HEK293 (cell line): ENCODE data around the gene METTL24.
"Not testable (repeated sequence)": the region's sequence is repeated elsewhere in the genome, so short reads cannot be mapped to it uniquely, and the experiment has no call there.

ENCODE experiments used
- ATF2 ChIP-seq: fragments of 450-650 bp; formaldehyde crosslinking; IDR thresholded peaks from 2 replicates; pipeline ENCODE4 v1.5.1; 2016; ENCODE audit warnings: missing biosample characterization, missing genetic modification characterization, low read depth
- CTCF ChIP-seq: fragments of 450-650 bp; formaldehyde crosslinking; IDR thresholded peaks from 2 replicates; pipeline ENCODE4 v1.5.1; 2016; ENCODE audit warnings: missing biosample characterization, missing genetic modification characterization
- PBX3 ChIP-seq: sonication (generic); formaldehyde crosslinking; IDR thresholded peaks from 2 replicates; pipeline ENCODE4 v1.8.1; 2022; ENCODE audit warnings: mild to moderate bottlenecking, moderate library complexity, missing genetic modification reagents
- SCRT2 ChIP-seq: fragments of 450-650 bp; formaldehyde crosslinking; IDR thresholded peaks from 2 replicates; pipeline ENCODE4 v1.5.1; 2016; ENCODE audit warnings: missing biosample characterization, missing genetic modification characterization
- SETDB1 ChIP-seq: IDR thresholded peaks from one replicate; pipeline ENCODE4 v1.6.1; 2017; ENCODE audit warnings: mild to moderate bottlenecking, low read length, moderate library complexity, mixed read lengths; ENCODE audit not compliant: insufficient read length
- SP2 ChIP-seq: fragments of 450-650 bp; formaldehyde crosslinking; IDR thresholded peaks from 2 replicates; pipeline ENCODE4 v1.5.1; 2016; ENCODE audit warnings: missing biosample characterization, missing genetic modification characterization
- WT1 ChIP-seq: fragments of 450-650 bp; formaldehyde crosslinking; IDR thresholded peaks from 2 replicates; pipeline ENCODE4 v1.5.1; 2016; ENCODE audit warnings: missing biosample characterization, missing genetic modification characterization
- ZNF121 ChIP-seq: fragments of 450-650 bp; formaldehyde crosslinking; IDR thresholded peaks from 2 replicates; pipeline ENCODE4 v1.5.1; 2016; ENCODE audit warnings: missing biosample characterization, missing genetic modification characterization
- ZNF274 ChIP-seq, 2 experiments: fragments of 200-500 bp in 1 of 2; fragments of 450-650 bp in 1 of 2; sonication (Bioruptor generic) in 1 of 2; formaldehyde crosslinking in 1 of 2; IDR thresholded peaks; 2 replicates each; pipeline versions ENCODE4 v1.5.1 to v1.6.1; 2014 to 2016; ENCODE audit warnings: borderline replicate concordance in 1 of 2, inconsistent platforms in 1 of 2, low read length in 1 of 2, missing biosample characterization in 1 of 2, missing genetic modification characterization in 1 of 2
- ZNF362 ChIP-seq: fragments of 450-650 bp; formaldehyde crosslinking; IDR thresholded peaks from 2 replicates; pipeline ENCODE4 v1.5.1; 2016; ENCODE audit warnings: missing biosample characterization, missing genetic modification characterization
- ZNF530 ChIP-seq: fragments of 450-650 bp; formaldehyde crosslinking; IDR thresholded peaks from 2 replicates; pipeline ENCODE4 v1.5.1; 2016; ENCODE audit warnings: low read depth, missing biosample characterization, missing genetic modification characterization

GRCh38 chr6:110272781-110273180 is 85.4 kb downstream of the METTL24 start:
- TF ChIP-seq ZNF530 (tag by site-specific recombination); CTCF; ATF2 (tag by site-specific recombination); ZNF274 (IDR thresholded peaks at IDR 0.05; ENCODE audit: low read length); ZNF274 (tag by site-specific recombination; IDR thresholded peaks at IDR 0.05; ENCODE audit: borderline replicate concordance); WT1 (tag by site-specific recombination); ZNF121 (tag by site-specific recombination); SETDB1; SP2; PBX3; ZNF362 (tag by site-specific recombination); SCRT2 (tag by site-specific recombination): not testable (repeated sequence)
